Activated CD8-positive, alpha-beta memory T cell treated with anti-CD3 and anti-CD28 coated beads for 48 hours (primary cell): ENCODE results near the gene MICAL2.

ENCODE experiments used
- DNase-seq, 3 experiments: peaks; one replicate each; pipeline ENCODE4 v3.0.0-alpha.2; 2020; ENCODE audit warnings: low read depth in 2 of 3, low spot score in 2 of 3

The MICAL2 gene

DNA sequence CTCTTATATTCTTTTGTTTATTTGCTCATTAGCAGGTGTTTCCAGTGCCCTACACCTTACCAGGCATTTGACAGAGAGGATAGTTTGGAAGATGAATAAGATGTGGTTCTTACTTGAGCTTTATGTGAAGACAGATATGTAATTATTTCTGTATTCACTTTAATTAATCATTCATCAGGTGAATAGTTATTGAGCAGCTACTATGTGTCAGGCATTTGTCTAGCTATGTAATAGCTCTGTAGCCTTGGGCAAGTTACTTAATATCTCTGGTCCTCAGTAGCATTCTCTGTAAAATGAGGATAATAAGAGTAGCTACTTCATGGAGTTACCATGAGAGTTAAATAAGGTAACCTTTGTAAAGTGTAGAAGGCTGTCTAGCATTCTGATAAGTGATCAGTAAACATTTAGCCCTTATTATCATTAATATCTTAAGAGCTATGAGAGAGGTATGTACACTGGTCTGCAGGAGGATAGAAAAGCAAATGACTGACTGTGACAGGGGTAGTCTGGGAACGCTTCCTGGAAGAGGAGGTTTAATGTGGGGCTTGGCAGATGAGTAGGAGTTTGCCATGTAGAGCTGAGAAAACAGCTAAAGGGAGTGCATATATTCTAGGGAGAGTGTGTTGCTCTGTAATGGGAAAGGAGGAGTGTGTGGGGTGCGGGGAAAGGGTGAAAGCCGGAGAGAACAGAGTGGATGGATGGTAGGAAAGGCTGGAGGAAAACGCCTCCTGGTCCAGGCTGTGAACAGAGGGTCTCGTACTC lies 56.1 kb downstream of the MICAL2 start:
- DNase-seq: no peak

DNA sequence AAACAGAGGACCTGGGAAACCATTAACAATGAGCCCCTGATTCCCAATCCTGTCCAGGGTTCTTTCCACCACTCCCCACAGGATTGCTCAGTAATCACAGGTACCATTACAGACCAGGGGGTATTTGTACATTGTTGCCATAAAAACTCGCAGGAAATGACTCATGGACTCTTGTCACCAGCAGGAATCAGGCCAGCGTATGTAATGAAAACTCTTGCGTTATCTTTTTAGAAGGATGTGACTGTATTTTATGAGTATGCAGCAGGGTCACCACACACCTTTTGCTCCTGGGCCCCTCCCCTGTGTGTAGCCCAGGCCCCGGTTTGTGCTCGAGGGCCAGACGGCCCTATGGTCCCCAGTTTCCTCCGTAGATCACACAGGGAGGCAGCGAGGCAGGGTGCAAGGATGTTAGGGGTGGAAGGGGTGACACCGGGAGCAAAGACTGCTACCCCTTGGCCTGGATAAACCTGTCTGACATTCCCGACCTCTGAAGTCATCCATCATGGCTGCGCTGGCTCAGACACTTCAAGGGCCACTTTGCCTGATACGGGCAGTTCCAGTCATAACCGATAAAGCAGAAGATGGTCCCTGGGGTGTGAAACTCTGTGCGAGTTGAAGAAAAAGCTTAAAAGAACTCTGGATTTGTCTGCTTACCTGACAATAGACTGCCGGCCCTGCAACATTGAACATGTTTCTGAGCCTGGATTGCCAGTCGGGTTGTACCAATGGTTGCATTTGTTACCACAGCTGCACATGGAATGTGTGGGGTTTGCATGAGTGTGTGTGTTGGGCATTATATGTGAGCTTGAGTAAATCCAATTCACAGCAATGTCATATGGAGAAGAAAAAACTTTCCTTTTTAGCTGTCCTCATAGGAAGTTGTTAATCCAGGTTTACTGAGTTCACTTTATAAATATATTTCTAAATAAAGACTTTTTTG lies 56.9 kb downstream of the MICAL2 start:
- DNase-seq: no peak

DNA sequence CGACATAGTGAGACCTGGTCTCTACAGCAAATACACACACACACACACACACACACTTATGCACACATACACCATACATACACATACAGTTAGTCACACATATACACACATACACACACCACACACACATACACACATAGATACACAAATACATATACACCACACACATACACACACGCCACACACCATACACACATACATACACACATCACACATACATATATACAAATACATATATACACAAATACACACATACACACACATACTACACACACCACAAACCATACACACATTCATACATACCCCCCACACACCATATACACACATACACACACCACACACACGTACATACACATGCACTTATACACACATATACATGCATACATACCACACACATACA lies 57.7 kb downstream of the MICAL2 start:
- no peak for DNase-seq

DNA sequence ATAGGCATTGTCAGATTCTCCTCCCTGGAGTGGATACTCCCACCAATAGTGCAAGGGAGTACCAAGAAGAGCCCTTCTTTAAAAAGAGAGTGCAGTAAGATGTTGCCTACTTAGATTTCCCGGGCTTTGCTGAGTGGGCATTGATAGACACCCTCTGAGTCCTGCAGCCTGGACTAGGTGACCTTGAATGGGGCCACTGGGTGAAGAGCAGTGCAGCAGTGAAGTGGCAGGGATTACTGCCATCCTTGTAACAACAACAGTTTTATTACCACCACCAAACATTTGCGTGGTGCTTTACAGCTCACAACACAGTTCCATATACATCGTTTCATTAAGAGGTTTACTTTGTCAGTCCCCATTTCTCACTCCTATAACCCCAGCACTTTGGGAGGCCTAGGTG lies 59.4 kb downstream of the MICAL2 start:
- no peak for DNase-seq

DNA sequence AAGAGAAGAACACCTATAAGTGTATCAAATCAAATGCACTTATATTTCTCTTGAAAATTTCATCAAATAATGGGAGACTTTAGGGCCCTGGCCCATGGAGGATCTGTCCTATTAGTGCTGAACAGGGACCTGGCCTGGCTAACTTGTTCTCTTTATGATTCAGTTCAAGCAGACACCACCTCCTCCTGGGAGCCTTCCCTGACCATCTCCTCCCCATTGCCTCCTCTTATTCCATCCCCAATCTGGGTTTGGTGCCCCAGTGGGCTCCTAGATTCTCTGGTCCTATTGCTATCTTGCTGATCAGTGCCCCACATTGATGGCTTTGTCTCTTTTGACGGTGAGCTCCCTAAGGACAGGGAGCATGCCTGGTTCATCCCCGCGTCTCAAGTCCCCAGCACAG lies 60.1 kb downstream of the MICAL2 start:
- DNase-seq: no peak

DNA sequence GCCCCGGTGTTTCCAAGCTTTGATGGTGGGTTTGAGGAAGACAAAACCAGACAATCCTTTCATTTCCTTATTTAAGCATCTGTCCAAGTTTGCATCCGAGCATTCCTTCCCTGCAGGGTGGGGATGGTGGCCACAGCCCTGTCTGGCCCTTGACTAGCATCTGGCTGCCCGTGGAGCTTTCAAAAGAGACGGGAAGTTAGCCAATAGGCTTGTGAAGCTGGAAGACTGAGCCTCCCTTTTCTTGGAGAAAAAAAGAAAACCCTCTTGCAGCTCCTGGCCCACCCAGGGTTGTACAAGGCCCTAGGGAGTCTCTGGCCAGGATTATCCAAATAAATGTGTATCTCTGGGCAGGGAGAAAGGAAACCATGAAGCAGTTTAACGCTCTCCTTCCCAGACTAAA lies 60.6 kb downstream of the MICAL2 start:
- DNase-seq: no peak

DNA sequence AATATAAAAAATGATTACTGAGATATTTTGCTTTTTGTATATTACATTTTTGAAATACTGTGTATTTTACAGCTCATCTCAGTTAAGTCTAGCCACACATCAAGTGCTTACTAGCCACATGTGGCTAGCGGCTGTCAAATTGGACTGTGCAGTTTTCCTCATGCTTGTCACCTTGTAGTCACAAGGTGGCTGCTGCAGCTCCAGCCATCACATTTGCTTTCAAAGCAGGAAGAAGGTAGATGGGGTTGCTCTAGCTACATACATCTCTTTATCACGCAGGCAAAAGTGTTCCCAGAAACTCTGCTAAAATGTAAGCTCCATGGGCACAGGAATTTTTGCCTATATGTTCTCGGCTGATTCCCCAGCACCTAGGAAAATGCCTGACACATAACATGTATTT lies 61.5 kb downstream of the MICAL2 start:
- no peak for DNase-seq

DNA sequence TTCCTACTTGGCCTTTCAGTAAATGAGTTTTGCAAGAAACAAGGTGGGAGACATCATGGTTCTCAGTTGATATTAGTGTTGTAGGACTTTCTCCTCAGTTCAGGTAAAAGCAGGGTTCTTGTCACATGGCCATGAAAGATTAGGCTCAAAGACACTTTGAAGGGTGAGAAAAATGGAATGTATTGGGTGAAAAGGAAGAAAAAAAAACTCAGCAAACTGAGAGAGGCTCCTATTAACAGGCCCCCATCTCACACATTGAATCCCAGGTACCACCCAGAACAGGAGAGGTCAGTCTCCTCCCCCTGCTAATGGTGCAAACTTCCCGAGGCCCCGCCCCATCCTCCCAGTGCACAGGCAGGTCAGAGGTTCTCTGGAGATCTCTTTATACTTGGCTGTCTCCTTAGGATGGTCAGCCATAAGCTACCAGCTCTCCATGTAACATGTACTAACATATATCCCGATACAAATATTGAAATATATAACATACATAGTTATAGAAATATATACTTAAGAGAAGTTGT lies 62.2 kb downstream of the MICAL2 start:
- DNase-seq: no peak

DNA sequence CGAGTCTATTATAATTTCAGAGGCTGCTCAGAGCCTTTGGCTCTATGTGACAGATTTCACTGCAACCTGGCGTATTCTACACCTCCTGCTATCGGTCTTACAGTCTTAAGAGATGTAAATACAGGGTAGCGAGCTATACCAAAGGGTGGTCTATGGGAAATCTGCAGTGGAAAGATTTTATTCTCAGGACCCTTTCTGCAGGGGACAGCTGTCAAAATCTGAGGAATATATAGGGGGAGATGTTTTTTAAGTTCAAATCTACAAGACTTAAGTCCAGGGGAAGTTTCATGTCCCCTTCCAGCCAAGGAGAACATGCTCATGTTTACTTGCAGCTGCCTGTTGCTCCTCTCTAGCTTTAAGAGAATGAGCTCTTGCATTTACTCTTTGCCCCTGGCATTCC lies 62.7 kb downstream of the MICAL2 start:
- no peak for DNase-seq

DNA sequence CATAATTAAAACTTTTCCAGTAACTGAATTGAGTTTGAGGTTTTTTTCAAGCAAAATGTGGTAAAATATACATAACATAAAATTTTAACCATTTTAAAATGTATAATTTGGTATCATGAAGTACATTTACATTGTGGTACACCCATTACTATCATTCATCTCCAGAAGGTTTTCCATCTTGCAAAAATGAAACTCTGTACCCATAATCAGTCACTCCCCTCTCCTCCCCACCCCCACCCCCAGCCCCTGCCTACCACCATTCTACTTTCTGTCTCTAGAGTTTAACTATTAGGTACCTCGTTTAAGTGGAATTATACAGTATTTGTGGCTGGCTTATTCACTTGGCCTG lies 63.7 kb downstream of the MICAL2 start:
- DNase-seq: no peak

DNA sequence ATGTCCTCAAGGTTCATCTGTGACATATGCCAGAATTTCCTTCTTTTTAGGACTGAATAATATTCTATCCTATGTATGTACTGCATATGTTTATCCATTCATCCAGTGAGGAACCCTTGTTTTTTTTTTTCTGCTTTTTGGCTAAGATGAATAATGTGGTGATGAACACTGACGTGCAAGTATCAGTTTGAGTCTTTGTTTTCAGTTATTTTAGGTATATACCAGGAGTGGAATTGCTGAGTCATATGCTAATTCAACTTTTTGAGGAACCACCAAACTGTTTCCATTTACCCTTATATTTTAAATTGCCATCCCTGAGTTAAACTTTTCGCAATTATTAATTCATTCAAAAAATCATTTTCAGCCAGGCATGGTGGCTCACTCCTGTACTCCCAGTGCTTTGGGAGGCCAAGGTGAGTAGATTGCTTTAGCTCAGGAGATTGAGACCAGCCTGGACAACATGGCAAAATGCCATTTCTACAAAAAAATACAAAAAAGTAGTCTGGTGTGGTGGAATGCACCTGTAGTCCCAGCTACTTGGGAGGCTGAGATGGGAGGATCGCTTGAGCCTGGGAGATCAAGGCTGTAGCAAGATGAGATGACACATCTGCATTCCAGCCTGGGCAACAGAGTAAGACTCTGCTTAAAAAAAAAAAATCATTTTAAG lies 64.2 kb downstream of the MICAL2 start:
- DNase-seq: no peak

DNA sequence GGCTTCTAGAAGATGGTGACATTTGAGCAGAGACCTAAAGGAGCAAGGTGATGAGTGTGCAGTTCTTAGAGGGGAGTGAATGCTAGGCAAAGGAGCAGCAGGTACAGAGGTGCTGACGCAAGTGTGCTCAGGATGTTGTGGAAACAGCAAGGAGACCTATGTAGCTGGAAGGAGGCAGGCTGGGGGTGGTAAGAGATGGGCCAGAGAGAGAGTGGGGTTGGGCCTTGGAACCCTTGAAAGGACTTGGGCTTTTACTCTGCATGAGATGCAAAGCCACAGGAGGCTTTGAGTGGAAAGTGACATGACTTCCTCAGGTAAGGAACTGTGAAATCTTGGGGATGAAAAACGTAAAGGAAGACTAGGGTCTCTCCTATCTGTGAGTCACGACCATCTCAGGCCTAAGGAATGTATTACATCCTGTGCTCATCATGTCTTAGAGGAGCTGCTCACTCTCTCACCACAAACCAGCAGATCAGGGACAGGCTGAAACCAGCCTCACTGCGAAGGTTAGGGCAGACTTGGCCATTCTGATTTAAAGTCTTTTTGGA lies 65.4 kb downstream of the MICAL2 start:
- DNase-seq: no peak

DNA sequence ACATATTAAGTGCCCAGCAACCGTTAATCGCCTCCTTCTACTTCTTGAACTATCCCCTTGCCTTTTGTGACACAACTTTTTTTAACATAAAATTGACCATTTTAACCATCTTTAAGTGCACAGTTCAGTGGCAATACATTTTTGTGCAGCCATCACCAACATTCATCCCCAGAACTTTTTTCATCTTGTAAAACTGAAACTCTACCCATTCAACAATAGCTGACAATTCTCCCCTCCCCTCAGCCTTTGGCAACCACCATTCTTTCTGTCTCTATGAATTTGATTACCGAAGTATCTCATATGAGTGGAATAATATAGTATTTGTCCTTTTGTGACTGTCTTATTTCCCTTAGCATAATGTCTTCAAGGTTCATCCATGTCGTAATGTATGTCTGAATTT lies 66.0 kb downstream of the MICAL2 start:
- no peak for DNase-seq

DNA sequence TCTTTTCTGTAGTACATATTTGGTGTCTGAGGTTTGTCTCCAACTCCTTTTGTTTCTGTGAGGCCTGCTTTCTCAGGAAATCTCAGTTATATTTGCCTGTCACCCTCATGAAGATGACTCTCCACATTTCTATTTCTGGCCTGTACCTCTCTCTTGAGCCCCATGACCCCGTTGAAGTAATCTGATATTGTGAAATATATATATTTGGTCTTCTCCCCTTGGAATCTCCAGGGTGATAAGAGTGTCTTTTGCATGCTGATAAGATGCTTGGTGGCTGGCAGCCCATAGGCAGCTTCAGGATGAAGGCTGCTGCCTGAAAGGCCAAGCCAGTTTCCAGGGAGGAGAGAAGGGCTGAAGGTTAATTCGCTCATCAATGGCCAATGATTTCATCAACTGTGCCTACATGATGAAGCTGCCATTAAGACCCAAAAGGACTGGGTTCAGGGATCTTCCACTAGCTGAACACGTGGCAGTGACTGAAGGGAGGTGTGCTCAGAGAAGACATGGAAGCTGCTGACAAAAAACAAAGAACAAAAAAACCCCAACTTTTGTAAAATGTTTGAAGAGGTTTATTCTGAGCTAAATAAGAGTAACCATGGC lies 67.4 kb downstream of the MICAL2 start:
- DNase-seq: no peak

DNA sequence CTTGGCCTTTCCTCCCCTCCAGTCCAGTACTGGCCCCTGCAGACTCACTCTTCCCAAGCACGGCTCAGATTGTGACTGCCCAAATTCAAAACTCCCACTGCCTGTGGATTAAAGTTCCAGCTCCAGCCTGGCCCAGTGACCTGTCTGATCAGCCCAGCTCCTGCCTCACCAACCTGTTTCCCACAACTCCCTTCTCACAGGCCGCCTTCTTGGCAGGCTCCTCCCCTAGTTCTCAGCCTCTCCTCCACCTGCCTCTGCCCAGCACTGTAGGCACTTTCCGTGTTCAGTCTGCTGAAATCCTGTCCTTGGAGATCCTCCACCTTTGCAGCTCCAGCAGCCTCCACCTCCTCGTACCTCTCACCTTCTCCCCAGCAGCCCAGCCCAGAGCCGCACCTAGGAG lies 68.6 kb downstream of the MICAL2 start:
- DNase-seq: no peak

DNA sequence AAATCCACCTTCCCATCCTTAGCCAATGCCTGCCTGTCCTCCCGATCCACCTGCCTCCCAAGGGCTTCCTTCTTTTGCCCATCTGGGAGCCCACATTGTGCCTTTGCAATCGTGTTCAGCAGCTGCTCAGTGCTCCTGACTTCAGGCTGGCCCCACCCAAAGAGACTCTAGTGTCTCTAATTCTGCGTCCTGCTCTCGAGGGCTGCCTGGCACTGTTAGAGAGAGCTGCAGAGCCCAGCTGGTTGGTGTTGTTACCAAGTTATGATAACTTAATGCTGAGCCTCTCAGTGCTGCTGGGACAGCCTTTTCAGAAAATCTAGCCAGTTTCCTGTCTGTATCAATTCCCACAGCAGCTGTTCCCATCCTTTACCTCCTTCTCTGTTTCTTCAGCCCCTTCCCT lies 69.1 kb downstream of the MICAL2 start:
- no peak for DNase-seq

DNA sequence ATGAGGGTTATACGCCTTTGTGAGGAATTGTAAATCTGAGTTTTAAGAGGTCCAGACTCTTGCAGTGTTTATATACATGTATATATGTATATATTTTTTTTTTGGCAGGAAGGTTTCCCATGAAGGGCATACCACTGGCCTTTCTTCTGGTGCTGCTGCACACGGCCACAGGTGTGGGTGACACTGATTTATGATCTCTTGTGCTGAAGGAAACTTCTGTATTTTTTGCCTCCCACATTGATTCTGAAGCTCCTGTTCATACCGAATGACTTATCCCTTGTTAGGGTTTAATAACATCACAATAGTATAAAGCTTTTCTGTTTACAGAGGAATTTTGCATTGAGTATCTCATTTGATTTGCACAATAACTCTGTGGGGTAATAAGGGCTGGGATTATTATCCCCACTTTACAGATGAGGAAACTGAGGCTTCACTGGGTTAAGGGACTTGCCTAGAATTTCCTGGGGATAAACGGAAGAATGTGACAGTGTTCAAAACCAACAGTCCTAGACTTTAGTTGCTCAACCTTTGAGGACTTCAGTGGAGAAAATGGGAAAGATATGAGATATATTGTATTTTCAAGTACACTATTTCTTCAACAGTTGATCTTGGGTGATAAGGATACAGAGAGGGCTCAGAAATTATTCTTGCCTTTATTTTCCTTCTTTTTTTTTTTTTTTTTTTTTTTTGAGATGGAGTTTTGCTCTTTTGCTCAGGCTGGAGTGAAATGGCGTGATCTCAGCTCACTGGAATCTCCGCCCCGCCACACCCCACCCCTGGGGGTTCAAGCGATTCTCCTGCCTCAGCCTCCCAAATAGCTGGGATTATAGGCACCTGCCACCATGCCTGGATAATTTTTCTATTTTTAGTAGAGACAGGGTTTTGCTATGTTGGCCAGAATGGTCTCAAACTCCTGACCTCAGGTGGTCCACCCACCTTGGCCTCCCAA lies 70.1 kb downstream of the MICAL2 start:
- no peak for DNase-seq

DNA sequence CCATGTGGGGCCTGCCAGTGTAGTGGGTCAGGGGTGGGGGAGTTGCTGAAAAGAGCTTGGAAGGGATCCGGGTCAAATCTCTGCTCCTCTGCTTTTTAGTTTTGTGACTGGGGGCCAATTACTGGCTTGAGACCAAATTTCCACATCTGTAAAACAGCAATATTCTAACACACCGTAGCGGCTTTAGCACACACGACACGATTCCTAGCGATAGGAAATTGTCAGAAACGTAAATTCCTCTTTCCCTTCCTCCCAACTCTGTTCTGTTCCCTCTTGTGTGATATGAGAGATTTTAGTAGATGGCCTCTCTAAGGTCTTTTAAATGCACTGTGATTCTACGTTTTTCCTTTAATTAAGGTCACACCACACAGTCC lies 71.9 kb downstream of the MICAL2 start:
- no peak for DNase-seq

DNA sequence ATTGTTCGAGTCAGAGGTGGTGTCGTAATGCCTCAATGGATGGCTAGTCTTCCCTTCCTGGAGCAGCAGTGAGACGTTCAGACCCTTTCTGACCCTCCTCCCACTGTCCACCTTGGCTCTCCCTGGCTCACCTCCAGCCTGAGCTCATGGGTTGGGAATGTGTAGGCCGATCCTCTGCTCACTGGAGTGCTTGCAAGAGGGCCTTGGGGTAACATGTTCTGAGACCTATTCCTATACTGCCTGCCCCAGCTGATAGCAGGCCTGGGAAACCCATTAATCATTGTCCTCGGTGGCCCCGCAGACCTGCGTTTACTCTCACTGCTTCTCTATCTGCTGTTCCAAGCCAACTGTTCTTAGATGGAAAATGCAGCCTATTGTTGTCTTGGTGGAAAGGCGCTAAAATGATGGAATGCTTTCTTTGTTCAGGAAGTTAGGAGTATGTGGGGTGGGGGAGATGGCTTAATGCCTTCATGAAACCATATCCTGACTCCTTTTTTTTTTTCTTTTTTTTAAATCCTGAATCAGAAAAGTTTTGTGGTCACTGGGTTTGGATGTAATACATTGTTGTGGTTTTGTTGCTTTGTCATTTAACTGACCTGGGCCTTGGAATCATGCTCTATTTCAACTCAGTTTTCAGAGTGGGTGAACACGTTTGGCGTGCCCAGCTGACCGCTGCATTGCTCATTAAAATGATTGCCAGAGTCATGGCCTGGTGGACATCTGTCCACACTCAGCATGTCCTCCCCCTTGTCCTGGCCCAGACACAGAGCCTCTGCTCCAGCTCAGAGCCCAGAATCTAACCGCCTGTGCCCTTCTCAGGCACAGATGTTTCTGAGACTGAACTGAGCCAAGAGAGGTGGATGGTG lies 72.5 kb downstream of the MICAL2 start:
- DNase-seq: no peak
